HG03103 (cell line): ENCODE data around the gene TRA2A.

Experiments used
- ATAC-seq: cut with Tn5 transposase; IDR thresholded peaks from one replicate; pipeline ENCODE4 v1.9.1; 2021; ENCODE audit warnings: low read depth; ENCODE audit not compliant: unreplicated experiment

The TRA2A gene

GRCh38 chr7:23471106-23471859 is 60.5 kb downstream of the TRA2A start:
- peak; percentile 18 for ATAC-seq

- ATAC-seq = no peak
Observed at GRCh38 chr7:23470330-23471105, 61.3 kb downstream of the TRA2A start, which contains the start of gene IGF2BP3. TSS of gene IGF2BP3 (minus strand) at chr7:23470491. CDS start at chr7:23470110, 381 bp downstream.

- ATAC-seq = no peak
Observed at GRCh38 chr7:23469961-23470250, 61.9 kb downstream of the TRA2A start.

DNA sequence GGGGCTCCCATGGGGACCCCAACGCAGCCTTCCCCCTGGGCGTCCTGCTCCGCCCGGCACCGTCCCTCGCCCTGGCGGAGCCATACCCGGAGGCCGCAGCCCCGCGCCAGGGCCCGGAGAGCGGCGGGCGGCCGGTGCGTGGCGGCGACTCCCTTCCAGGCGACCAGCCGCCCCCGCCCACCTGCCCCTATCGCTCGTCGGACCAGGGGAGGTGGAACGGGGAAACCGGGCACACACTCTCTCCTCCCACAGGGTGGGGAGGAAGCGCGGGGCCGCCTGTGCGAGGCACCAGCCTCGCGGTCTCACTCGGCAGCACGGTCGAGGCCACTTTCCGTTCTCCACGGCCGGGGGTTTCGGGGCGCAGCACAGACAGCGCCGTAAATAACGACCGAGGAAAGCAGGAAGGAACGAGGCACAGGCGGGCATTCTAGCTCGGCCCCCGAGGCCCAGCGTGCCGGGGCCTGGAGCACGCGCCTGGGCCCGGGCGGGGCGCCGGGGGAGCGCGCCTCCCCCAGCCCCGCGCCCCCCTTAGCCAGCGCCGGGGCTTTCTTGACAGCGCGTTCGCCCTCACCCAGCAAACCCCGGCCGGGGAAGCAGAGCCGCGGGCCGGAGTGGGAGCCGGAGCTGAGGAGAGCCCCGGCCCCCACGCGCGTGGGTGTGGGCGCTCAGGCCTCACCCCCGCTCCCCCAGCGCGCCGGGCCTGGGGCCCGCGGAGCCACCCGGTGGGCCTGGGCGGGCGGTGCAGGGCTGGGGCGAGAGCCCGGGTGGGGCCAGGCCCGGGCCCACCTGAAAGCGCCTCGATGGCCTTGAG is 62.4 kb downstream of the TRA2A start:
- no peak for ATAC-seq

DNA sequence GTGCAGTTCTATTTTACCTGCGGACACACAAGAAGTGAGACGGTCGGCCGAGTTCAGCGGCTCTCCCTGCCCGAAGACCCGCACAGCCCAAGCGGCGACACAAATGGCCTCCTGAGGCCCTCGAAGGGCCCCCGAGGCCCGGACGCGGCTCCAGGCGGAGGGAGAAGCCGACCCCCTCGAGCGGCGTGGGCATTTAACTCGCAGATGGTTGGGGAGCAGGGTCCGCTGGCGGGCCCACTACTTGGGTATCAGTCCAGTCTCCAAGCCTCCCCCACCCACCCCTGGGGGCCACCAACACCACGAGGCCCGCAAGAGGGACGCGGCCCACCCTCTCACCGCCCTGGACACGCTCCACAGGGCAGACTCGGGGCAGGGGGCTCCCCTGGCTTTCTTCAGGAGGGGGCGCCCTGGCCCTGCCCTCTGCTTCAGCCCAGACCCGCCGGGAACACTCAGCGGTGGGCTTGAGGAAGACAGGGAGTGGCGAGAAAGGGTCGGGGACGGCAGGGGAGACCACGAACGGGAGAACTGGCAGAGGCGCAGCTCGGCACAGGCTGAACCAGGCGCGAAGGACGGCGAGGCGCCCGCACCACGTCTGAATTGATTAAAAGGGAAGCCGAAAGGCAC is 63.1 kb downstream of the TRA2A start:
- no peak for ATAC-seq

GRCh38 chr7:23467806-23468525 is 63.8 kb downstream of the TRA2A start:
- ATAC-seq = no peak

DNA sequence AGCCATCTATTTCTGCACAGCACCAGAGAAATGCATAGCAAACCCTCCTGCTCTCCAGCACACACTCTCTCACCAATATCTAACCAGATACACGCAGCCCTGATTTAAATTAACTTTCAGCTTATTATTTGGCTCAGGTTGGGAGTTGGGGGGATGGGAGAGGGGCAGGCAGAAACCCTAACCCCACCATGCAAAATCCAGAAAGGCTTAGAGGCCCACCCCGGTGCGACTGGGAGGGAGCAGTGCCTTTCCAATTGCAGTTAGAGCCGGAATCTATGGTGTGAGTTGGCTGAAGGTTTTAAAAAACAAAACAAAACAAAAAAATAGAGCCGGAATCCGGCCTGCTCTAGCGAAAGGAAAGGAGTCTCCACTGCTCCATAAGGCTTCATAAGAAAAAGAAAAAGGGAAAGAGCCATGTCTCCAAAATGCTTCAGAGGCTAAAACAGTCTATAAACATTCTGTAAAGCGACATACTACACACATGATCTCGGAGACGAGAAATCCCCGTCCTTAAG is 64.4 kb downstream of the TRA2A start:
- no peak for ATAC-seq

- no peak for ATAC-seq
Observed at GRCh38 chr7:23462846-23463245, 68.9 kb downstream of the TRA2A start.

GRCh38 chr7:23458044-23458443 is 73.7 kb downstream of the TRA2A start:
- no peak for ATAC-seq

DNA sequence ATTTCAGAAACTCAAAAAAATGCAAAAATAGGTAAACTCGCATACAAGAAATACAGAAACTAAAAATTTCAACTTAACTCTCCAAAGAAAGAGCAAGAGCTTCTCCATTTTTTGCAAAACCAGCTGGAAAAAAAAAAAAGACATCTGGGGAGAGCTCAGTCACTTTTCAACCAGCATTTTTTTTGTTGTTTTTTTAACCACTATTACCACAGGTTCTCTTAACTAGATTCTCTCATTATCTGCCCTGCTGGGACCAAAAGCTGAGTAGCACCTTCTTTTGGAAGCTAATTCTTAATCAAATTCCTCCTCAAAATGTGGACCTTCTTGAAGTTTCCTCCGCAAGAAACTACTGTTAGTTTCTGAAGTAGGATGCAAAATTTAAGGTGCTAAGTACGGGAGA is 75.7 kb downstream of the TRA2A start:
- no peak for ATAC-seq

DNA sequence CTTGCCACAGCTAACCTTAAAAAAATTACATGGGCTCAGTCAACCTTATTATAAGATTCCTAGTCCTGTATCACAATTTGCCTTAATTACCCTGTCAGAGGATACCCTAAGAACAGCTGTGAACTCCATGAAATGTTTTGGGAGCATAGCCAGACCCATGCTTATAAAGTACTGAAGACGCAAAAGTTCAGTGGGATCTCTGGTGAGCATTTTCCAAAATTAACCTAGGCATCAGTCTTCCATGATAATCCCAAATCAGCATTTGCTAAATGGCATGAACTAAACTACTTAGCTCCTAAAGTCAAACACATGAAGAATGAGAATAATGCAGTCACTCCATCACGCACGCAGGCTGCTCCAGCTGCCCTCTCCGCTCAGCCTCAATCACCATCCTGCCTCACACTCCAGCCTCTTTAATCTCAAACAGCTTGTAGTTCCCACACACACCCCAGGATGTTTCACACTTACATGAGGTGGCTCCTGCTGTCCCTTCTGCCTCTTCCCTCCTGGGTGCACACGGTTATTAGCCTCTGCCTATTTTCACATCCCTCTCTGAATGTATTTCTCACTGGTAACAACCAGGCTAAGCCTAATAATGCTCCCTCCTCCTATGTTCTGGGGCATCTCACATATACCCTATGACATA is 76.8 kb downstream of the TRA2A start:
- ATAC-seq = no peak
